ENCODE results near the gene ZNF100.

GRCh38 chr19:21677696-21678418 is 89.5 kb downstream of the ZNF100 start:
- TF ChIP-seq CTCF (IDR thresholded peaks at IDR 0.05; ENCODE audit: low read depth, low read length): no peak
- no peak for TF ChIP-seq MAX (IDR thresholded peaks at IDR 0.05; ENCODE audit: low read depth, low read length)
- TF ChIP-seq POLR2A (IDR thresholded peaks at IDR 0.05; ENCODE audit: extremely low read depth, insufficient read length): no peak
- no peak for TF ChIP-seq MYC (IDR thresholded peaks at IDR 0.05; ENCODE audit: low read depth, low read length)
